Adrenal gland (tissue), 5 donors: ENCODE results near the gene NOP56.

Source experiments
- POLR2A ChIP-seq, 2 donors: fragments of 450-650 bp; IDR thresholded peaks; one replicate each; pipeline ENCODE4 v1.6.1; 2017; ENCODE audit warnings: antibody characterized with exemption in 2 of 2, mild to moderate bottlenecking in 2 of 2, moderate library complexity in 1 of 2
- TF ChIP-seq, protein P1 (sequence below), 6 experiments: fragments of 450-650 bp in 4 of 6; fragments of 200-600 bp in 2 of 6; sonication (generic) in 1 of 6; IDR thresholded peaks; 1 replicate in 5 of 6; 2 replicates in 1 of 6; pipeline versions ENCODE4 v1.5.1 to v1.8.0; 2016 to 2021; ENCODE audit warnings: antibody characterized with exemption in 6 of 6, mild to moderate bottlenecking in 2 of 6, moderate library complexity in 1 of 6
- donor health status: DM: no; HTN: no; CAD: no.

DNA sequence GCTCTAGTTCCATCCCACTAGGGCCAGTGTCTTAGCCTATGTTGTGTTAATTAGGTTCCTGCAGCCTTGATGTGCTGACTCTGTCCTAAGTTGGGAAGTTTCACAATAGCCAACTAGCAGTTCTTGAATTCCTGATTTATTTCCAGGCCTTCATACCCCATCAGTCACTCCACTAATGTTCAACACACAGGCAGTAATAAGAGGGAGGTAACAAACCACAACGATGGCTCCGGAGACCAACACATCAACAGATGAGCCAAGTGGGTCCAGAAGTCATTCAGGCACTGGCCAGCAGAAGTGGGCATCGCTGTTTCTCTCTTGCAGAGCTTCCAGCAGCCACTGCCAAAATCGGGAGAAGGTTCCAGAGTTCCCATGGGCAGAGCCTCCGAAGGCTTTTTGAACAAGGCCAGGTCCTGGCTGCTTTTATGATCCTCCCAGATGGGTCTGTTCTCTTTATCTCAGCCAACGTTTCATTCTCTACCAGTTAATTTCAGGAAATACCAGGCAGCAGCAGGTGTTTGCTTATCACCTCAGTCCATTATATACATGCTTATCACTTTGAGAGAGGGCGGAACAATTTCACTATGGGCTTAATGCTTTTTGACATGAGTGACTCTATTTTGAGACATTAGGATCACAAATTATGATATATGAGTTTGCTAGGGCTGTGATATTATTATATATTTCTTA lies 48.5 kb upstream of the NOP56 start:
- TF ChIP-seq POLR2A (IDR thresholded peaks at IDR 0.05), result no peak
- TF ChIP-seq, protein P1, sequence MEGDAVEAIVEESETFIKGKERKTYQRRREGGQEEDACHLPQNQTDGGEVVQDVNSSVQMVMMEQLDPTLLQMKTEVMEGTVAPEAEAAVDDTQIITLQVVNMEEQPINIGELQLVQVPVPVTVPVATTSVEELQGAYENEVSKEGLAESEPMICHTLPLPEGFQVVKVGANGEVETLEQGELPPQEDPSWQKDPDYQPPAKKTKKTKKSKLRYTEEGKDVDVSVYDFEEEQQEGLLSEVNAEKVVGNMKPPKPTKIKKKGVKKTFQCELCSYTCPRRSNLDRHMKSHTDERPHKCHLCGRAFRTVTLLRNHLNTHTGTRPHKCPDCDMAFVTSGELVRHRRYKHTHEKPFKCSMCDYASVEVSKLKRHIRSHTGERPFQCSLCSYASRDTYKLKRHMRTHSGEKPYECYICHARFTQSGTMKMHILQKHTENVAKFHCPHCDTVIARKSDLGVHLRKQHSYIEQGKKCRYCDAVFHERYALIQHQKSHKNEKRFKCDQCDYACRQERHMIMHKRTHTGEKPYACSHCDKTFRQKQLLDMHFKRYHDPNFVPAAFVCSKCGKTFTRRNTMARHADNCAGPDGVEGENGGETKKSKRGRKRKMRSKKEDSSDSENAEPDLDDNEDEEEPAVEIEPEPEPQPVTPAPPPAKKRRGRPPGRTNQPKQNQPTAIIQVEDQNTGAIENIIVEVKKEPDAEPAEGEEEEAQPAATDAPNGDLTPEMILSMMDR (IDR thresholded peaks at IDR 0.05), result no peak
